GM18858 (cell line): ENCODE data around the gene OSBPL5.
A peak's percentile ranks its signal among the peaks of the same experiment; 100 is the strongest.

Source experiments
- ATAC-seq: cut with Tn5 transposase; IDR thresholded peaks from one replicate; pipeline ENCODE4 v1.9.1; 2021; ENCODE audit not compliant: unreplicated experiment

Gene OSBPL5

GRCh38 chr11:3105791-3106735, 59.0 kb downstream of the OSBPL5 start:
- no peak for ATAC-seq

GRCh38 chr11:3104961-3105790, 59.9 kb downstream of the OSBPL5 start:
- no peak for ATAC-seq

GRCh38 chr11:3104051-3104714, 60.9 kb downstream of the OSBPL5 start:
- no peak for ATAC-seq

GRCh38 chr11:3103076-3103475, 62.0 kb downstream of the OSBPL5 start:
- no peak for ATAC-seq

- ATAC-seq, result no peak
Observed at GRCh38 chr11:3102641-3102921, 62.5 kb downstream of the OSBPL5 start.

GRCh38 chr11:3101921-3102640, 63.0 kb downstream of the OSBPL5 start:
- no peak for ATAC-seq

- ATAC-seq, result no peak
Observed at GRCh38 chr11:3099178-3099577, 65.9 kb downstream of the OSBPL5 start.

GRCh38 chr11:3096909-3097530, 68.1 kb downstream of the OSBPL5 start:
- ATAC-seq, result no peak

- no peak for ATAC-seq
Observed at GRCh38 chr11:3095712-3096361, 69.3 kb downstream of the OSBPL5 start.

GRCh38 chr11:3094223-3094824, 70.8 kb downstream of the OSBPL5 start:
- no peak for ATAC-seq

GRCh38 chr11:3093281-3094191, 71.6 kb downstream of the OSBPL5 start:
- ATAC-seq, result no peak

- ATAC-seq, result no peak
Observed at GRCh38 chr11:3092603-3093141, 72.4 kb downstream of the OSBPL5 start.

GRCh38 chr11:3091846-3092602, 73.1 kb downstream of the OSBPL5 start:
- ATAC-seq, result peak; percentile 51

GRCh38 chr11:3091081-3091845, 73.8 kb downstream of the OSBPL5 start:
- no peak for ATAC-seq

GRCh38 chr11:3090096-3090901, 74.8 kb downstream of the OSBPL5 start:
- ATAC-seq, result no peak
